C4-2B (cell line): ENCODE results near the gene C17orf50.

ENCODE experiments used
- CTCF ChIP-seq: fragments of 450-650 bp; conservative IDR thresholded peaks from 2 replicates; pipeline ENCODE4 v1.5.1; 2017; ENCODE audit warnings: mild to moderate bottlenecking
- ZFX ChIP-seq: fragments of 450-650 bp; IDR thresholded peaks from 2 replicates; pipeline ENCODE4 v1.6.1; 2017

DNA sequence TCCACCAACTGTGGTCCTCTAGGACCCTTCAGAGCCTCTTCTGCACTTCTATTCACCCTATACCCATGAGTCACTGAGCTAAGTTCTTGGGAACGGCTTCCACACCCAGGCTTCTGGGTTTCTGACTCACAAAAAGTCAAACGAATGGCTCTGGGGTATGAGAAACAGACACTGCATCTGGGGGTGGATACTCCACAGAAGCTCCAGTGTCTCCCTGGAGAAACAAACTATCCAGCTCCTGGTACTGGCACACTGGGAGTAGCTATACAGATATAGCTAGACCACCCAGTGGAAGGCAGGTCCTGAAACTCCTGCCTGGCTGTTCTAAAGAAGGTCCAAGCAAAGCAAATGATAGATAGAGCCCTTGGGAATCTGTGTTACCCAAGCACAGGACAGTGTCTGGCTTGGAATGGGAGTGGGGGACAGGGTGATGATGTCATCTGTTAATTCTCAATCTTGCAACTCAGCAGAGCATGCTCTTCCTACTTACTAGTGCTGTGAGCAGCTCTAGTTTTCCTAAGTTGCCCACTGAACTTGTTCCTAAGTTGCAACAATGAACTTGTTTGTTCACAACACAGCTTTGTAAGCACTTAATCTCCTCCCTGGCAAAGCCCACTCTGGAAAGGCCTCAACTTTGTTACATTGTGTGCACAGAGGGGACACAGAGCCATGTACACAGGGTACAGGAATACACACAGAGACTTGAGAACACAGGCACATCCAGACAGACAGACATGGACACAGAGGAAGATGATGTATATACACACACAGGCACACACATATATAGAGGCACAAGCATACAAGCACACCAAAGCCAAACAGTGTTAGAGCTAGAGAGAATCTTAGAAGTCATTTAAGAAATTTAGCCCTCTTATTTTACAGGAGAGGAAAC, 28.0 kb downstream of the C17orf50 start:
- TF ChIP-seq CTCF (no peak), ZFX (no peak)
